H4 (cell line): ENCODE results near the gene PPP5C. TPM values are rescaled to one million over a fixed set of nuclear protein-coding genes. Genes with fewer than 3 reads are reported as not detected.
"Not testable (repeated sequence)": the region's sequence is repeated elsewhere in the genome, so short reads cannot be mapped to it uniquely, and the experiment has no call there.

Experiments
- DNase-seq: peaks from one replicate; pipeline ENCODE4 v3.0.0-alpha.2; 2015; ENCODE audit warnings: low spot score
- total RNA-seq: library from RNA; depleted of rRNA; stranded (reverse); fragments of >200 nt; shearing (Covaris generic); gene quantifications from 2 replicates; pipeline ENCODE4 v1.2.3, GENCODE V29; 2014; rRNA removed

PPP5C gene, protein sequence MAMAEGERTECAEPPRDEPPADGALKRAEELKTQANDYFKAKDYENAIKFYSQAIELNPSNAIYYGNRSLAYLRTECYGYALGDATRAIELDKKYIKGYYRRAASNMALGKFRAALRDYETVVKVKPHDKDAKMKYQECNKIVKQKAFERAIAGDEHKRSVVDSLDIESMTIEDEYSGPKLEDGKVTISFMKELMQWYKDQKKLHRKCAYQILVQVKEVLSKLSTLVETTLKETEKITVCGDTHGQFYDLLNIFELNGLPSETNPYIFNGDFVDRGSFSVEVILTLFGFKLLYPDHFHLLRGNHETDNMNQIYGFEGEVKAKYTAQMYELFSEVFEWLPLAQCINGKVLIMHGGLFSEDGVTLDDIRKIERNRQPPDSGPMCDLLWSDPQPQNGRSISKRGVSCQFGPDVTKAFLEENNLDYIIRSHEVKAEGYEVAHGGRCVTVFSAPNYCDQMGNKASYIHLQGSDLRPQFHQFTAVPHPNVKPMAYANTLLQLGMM
- total RNA-seq, result 48.7 and 59.1 TPM in 2 replicates

DNA sequence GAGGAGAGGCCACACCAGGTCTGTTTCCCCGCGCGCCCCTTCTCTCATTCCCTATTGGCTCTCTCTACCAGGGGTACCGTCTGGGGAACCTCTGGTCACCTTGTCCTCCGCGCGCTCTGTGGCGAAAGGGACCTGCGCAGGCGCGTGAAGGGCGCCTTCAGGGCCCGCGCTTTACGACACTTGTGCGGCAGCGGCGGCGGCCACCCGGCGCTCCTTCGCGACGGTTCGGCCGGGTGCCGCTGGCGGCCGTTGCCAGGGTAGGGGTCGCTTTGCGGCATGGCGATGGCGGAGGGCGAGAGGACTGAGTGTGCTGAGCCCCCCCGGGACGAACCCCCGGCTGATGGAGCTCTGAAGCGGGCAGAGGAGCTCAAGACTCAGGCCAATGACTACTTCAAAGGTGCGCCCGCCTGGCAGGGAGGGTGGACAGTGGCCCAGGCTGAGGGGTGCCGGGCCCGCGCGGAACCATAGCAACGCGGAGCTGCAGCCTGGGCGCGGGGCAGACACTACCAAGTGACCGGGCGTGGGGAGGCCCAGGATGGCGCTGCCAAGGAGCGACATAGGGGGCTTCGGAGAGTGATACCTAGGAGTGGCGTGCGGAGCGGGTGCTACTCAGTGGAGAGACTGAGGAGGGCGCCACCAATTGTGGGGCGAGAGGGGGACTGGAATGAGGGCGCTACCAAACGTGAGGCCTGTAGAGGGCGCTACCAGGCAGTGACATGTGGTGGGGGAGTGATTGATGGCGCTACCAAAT lies at the start of gene PPP5C:
TSS of gene PPP5C (plus strand) at position 267 of the 751 bp plus-strand sequence. CDS start at position 277, 10 bp downstream.
- DNase-seq, result peak; percentile 94

DNA sequence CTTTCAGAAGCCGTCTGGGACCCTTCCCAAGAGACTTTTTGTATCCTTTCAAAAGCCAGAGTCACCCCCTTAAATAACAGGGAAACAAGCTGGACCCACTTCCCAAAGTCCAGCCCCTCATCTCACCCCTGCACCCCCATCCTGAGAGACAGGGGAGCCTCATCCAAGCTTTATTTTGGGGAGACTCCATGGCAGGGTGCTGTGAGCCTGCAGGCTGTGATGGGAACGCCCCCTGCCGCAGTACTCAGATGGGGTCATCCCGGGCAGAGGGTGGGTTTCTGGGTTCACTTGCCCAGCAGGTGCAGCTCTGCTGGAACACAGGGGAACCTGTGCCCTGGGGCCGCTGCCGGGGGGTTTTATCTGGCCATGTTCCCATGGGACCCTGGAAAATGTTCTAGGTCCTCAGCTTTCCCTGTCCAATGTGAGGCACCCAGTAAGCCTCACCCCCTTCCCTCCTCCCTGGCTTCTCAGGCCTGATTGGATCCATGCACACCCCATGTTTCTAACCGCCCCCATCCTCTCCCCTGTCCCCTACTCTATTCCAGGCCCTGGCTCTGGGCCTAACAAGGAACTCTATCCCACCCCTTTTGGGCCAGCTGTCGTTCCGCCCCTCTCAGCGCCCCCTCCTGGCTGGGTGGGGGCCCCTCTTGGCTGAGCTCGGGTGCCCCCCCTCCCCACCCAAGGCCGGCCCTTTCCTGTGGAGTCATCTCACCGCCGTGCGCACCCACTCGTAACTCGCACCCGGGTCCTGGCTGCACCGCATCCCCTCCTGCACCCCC lies 49.0 kb upstream of the PPP5C start:
- DNase-seq, result no peak

DNA sequence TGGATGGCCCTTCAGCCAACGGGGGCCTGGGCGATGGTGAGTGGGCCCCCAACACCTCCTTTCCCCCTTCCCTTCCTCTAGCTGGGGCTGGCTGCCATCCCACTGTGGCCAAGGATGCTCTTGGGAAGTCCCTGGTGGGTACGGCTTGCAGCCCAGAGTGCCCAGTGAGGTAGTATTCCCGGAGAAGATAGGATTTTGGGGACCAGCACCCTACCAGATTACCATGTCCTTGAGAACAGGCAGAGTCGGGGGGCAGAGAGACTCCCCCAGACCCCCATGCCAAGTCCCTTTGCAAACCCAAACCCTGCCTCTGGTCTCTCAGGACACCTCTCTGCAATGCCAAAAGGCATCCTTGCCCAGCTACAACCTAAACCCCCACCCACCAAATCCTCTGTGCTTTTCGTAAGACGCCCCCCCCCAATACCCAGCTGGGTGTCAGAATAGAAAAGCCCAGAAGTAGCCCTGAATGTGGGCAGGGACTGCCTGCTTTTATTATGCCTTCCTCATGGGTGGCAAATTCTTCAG lies 48.3 kb upstream of the PPP5C start:
- DNase-seq, result no peak

DNA sequence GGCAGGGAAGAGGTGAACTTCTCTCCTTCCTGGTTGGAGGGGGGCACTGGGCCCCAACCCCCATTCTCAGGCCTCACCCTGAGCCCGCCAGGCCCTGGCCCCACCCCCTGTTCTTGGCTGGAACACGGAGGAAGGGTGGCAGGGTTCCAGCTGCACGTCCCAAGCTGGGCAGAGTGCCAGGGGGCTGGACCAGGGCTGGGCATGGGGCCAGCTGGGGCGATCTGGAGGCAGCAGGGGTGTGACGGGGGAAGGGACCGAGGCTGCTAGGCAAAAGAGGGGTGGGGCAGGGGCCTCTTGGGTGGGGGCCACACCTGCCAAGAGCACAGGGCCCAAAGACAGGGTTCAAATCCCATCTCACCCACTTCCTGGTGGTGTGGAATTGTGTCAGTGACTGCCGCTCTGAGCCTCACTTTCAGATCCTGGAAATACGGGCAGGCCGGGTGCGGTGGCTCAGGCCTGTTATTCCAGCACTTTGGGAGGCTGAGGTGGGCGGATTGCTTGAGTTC lies 47.8 kb upstream of the PPP5C start:
- peak; percentile 88 for DNase-seq

DNA sequence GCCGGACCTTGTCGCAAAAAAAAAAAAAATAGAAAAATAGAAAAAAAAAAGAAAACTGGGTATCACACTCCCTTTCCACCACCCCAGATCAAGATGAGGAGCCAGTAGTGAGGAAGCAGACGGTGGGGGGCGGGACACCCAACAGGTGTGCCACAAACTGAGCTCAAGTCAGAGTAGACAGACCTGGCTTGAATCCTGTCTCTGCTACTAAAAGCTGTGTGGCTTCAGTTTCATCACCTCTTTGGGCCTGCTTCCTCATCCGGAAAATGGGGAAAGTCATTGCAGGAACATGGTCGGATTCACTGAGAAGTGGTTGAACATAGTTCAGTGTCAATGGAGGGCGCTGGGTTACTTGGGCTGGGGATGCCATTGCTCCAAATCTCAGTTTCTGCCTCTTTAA lies 47.2 kb upstream of the PPP5C start:
- DNase-seq, result no peak

DNA sequence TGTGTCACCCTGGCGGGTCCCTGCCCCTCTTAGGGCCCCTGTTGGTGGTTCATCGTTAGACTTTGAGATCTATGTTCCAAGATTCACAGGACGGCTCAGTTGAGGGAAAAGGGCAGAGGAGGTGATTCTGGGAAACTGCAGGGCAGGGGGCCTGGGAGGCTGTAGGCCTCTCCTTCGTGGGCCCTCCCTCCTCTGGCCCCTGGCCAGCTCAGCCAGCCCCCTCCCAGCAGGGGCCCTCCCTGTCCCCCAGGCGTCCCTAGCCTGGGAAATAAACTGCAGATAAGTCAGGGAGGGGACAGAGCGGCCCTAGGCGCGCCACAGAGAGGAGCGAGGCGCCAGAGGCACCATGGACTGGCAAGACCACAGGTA lies 43.6 kb upstream of the PPP5C start:
- no peak for DNase-seq

DNA sequence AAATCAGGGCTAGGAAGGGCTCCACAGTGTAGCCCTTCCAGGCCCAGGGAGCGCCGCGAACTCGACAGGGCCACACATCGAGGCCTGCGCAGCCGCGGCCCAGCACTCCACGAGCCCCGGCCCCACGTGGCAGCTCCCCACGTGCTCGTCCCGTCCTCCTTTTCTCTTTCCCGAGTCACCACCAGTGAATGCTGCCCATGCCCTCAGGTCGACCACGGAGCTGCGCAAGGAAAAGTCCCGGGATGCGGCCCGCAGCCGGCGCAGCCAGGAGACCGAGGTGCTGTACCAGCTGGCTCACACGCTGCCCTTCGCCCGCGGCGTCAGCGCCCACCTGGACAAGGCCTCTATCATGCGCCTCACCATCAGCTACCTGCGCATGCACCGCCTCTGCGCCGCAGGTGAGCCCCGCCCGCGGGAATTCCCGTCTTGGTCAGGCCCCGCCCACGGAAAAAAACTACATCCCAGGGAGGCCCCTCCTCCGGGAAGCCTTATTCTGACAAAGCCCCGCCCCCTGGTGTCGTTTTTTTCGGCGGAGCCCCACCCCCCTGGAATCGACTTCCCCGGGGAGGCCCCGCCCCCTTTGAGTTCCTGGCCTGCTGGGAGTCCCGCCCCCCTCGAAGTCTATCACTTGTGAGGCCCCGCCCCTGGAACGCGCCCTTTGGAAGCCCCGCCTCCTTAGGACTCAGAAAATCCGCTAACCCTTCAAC lies 43.0 kb upstream of the PPP5C start:
- no peak for DNase-seq

DNA sequence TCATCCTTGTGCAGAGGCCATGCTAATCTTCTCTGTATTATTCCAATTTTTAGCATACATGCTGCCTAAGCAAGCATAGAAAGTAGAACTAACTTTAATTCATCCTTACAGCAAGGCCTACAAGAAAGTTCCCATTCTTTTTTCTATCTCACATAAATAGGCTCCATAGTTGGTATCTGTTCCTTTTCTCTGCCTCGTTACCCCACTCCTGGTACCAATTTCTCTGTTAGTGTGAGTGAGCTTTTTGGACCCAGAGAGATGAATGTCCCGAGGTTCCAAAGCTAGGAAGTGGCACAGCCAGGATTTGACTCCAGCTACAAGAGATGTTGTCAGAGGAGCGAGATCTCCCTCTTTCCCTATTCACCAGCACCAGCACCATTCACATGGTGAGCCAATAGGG lies 40.4 kb upstream of the PPP5C start:
- DNase-seq, result no peak

DNA sequence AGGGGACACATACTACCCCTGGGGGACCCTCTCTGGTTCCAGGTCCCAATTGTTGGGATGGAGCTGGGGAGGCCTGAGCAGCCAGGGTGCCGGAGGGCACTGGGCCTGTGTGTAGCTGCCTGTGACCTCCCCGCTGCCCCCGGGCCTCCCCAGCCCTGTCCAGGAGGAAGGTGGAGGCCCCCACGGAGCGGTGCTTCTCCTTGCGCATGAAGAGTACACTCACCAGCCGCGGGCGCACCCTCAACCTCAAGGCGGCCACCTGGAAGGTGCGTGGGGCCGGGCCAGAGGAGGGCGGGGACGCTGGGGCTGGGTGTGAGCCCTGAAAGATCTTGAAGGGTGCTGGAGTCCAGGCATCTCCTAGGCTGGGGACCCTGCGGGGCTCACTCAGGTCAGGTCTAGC lies 38.4 kb upstream of the PPP5C start:
- no peak for DNase-seq

DNA sequence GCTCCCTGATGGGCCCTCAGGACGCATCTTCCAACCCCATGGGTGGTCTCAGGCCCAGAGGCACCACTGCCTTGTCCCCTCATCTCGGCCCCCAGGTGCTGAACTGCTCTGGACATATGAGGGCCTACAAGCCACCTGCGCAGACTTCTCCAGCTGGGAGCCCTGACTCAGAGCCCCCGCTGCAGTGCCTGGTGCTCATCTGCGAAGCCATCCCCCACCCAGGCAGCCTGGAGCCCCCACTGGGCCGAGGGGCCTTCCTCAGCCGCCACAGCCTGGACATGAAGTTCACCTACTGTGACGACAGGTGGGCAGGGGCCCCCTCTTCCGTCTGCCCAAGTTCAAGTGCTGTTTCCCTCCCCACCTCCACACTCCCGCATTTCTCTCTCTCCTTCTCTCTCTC lies 37.8 kb upstream of the PPP5C start:
- no peak for DNase-seq

DNA sequence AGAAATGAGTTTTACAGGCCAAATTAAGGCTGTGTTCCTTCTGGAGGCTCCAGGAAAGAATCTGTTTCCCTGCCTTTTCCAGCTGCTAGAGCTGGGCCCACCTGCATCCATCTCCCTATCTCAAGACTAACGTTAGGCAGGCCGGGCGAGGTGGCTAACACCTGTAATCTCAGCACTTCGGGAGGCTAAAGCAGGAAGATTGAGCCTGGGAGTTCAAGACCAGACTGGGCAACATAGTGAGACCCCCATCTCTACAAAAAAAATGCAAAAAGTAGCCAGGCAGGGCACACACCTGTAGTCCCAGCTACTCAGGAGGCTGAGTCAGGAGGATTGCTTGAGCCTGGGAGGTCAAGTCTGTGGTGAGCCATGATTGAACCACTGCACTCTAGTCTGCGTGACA lies 35.4 kb upstream of the PPP5C start:
- no peak for DNase-seq

DNA sequence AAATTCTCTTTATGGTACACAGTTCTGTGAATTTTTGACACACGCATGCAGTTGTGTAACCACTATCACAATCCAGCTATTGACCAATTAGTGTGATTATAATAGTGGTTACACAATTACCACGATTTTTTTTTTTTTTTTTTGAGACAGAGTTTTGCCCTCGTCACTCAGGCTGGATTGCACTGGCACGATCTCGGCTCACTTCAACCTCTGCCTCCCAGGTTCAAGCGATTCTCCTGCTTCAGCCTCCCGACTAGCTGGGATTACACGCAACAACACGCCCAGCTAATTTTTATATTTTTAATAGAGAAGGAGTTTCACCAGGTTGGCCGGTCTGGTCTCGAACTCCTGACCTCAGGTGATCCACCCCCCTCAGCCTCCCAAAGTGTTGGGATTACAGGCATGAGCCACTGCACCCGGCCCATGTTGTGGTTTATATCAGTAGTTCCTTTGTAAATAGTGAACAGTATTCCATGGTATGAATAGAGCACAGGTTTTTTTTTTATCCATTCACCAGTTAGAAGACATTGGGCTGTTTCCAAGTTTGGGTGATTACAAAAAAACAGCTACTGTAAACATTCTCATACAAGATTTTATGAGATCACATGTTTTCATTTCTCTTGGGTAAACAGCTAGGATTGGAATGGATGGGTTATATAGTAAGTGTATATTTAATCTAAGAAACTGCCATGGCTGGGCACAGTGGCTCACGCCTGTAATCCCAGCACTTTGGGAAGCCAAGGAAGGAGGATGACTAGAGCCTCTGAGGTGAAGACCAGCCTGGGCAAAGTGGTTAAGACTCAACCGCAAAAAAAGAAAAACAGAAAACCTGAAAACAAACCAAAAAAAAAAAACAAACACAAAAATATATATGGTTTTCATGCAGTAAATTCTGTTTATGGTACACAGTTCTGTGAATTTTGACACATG lies 33.1 kb upstream of the PPP5C start:
- peak; percentile 91 for DNase-seq

DNA sequence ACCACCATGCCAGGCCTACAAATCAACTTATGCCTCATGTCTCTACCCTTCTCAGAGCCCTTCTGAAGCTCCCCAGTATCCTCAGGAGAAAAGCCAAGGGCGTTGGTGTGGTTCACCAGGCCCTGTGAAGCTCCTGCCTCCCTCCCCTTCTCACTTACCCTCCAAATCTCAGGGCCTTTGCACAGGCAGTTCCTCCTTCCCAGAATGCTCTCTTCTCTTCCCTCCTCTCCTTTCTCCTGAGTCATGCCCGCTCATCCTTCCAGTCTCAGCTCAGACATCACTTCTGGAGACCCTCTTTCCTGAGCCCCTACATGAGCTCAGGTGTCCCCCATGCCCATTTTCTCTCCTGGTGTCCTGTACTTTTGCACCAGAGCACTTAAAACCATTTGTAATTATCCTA lies 29.5 kb upstream of the PPP5C start:
- no peak for DNase-seq

DNA sequence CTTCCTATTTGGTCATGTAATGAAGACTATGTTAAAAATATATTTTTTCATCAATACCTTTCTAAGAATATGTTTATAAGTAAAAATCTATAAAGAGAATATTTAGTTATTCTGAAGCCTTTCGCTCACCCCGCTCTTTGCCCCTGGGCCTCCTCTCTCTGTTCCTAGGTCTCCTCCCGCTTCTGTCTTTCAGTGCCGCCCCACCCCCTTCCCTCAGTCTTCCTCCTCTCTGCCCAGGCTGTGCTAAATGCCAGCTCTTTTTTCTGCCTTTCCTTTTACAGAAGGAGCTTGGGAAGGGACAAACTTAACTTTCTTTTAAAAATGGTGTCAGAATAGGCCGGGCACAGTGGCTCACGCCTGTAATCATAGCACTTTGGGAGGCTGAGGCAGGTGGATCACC lies 27.3 kb upstream of the PPP5C start:
- no peak for DNase-seq

DNA sequence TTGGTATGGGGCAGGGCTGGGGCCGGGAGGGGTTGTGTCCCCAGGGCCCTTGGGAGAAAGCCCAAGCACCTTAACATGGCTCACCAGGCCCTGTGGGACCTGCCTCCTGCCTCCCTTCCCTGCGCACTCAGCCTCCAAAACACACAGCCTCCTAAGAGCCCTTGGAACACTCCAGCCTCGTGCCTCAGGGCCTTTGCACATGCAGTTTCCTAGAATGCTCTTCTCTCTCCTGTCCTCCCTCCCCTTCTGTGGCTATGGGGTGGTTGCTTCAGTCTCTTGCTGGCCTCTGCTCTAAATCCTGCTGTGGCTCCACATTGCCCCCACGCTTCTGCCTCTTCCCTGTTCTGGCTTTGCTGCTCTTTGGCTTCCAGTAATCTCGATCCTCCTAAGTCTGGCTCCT lies 26.3 kb upstream of the PPP5C start:
- no peak for DNase-seq

DNA sequence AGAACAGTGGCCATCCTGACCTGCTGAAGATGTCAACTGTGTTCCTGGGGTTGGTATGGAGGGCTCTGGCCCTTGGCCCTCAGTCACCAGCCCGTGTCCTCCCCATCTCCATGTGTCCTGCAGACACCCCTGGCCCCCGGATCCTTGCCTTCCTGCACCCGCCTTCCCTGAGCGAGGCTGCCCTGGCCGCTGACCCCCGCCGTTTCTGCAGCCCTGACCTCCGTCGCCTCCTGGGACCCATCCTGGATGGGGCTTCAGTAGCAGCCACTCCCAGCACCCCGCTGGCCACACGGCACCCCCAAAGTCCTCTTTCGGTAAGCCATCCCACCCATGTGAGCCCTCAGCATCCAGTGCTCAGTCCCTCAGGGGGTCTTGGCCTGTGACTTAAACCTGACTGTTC lies 25.2 kb upstream of the PPP5C start:
- DNase-seq, result no peak

DNA sequence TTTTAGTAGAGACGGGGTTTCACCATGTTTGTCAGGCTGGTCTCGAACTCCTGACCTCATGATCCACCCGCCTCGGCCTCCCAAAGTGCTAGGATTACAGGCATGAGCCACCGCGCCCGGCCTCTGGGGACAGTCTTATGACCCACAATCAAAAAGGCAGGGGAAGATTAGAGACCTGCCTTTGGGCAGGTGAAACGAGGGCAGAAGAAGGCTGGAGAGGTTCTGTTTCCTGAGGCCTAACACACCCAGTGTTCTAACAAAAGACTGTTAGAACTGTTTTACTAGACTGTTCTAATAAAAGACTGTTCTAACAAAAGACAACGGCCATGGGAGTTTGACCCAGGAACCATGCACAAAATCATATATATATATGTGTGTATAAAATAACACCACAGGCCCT lies 23.7 kb upstream of the PPP5C start:
- DNase-seq, result not testable (repeated sequence)

DNA sequence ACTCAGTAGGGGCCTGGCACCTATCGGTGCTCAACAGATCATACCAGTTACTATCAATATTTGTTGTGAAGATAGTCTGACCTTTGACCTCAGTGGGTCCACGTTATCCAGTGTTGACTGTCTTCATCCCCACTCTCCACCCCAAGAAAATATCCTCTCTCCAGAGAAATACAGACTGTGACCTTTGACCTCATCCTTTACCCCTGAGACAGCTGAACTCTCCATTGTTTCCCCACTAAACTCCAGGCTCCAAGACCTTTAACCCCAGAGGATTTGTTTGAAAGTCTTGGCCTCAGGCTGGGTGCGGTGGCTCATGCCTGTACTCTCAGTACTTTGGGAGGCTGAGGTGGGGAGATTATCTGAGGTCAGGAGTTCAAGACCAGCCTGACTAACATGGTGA lies 22.6 kb upstream of the PPP5C start:
- DNase-seq, result no peak

DNA sequence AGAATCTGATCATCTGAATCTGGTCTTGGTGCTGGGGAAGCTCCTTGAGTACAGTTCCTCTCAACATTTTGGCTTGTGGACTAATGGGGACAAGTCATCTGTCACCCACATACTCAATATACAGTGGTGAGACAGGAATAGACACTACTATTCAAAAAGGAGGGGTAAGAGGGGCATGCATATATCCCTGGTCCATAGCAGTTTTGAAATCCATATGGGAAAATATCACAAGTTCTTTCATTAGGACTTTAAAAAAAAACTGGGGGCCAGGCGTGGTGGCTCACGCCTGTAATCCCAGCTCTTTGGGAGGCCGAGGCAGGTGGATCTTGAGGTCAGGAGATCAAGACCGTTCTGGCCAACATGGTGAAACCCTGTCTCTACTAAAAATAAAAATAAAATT lies 20.3 kb upstream of the PPP5C start:
- DNase-seq, result no peak

DNA sequence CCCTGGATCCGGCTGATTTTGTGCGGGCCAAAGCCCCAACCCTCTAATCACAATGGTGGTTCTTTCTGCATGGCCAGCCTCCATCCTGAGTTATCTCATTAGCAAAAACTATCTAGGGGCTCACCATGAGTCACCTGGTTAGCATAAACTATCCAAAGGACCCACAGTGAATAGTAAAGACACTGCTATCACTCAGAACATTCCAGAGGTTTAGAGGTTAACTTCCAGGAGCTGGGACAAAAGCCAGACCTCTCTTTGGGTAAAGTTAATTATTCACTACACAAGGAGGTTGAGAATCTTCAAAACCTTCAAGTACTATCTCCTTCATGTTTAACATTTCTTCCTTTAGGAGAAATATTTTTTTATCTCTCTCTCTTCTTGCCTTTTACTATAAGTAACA lies 18.8 kb upstream of the PPP5C start:
- no peak for DNase-seq
